MV-4-11 (cell line): ENCODE results near the gene FOLR2.
"Not testable (repeated sequence)": the region's sequence is repeated elsewhere in the genome, so short reads cannot be mapped to it uniquely, and the experiment has no call there.

Source experiments
- DNase-seq: peaks from one replicate; lab custom pipeline; 2025; lab: John Stamatoyannopoulos, UW

Gene FOLR2

GRCh38 chr11:72240461-72241290 lies 24.1 kb downstream of the FOLR2 start:
- DNase-seq: no peak

- DNase-seq: no peak
These were observed 24.7 kb downstream of the FOLR2 start for GRCh38 chr11:72241291-72241781.

GRCh38 chr11:72242141-72242540 lies 25.5 kb downstream of the FOLR2 start:
- no peak for DNase-seq

- DNase-seq: no peak
These were observed 26.8 kb downstream of the FOLR2 start for GRCh38 chr11:72243173-72244059.

- DNase-seq: no peak
These were observed 27.4 kb downstream of the FOLR2 start, which contains the start of gene PHOX2A for GRCh38 chr11:72244060-72244360. Gene PHOX2A, minus strand, starts transcription at chr11:72244176. Its CDS starts 172 bp downstream, at chr11:72244004.

- no peak for DNase-seq
These were observed 28.0 kb downstream of the FOLR2 start for GRCh38 chr11:72244361-72245262.

- no peak for DNase-seq
These were observed 28.7 kb downstream of the FOLR2 start for GRCh38 chr11:72245263-72245816.

GRCh38 chr11:72247584-72247983 lies 31.0 kb downstream of the FOLR2 start:
- DNase-seq: no peak

GRCh38 chr11:72249961-72250360 lies 33.4 kb downstream of the FOLR2 start:
- no peak for DNase-seq

- no peak for DNase-seq
These were observed 34.3 kb downstream of the FOLR2 start for GRCh38 chr11:72250661-72251464.

- DNase-seq: no peak
These were observed 35.0 kb downstream of the FOLR2 start for GRCh38 chr11:72251614-72252013.

GRCh38 chr11:72253392-72253791 lies 36.8 kb downstream of the FOLR2 start:
- no peak for DNase-seq

- DNase-seq: no peak
These were observed 37.9 kb downstream of the FOLR2 start for GRCh38 chr11:72254299-72254993.

GRCh38 chr11:72257570-72257969 lies 41.0 kb downstream of the FOLR2 start:
- DNase-seq: no peak

GRCh38 chr11:72259490-72259889 lies 42.9 kb downstream of the FOLR2 start:
- DNase-seq: no peak

- no peak for DNase-seq
These were observed 44.0 kb downstream of the FOLR2 start for GRCh38 chr11:72260574-72260973.

GRCh38 chr11:72263361-72263760 lies 46.8 kb downstream of the FOLR2 start:
- peak; percentile 63 for DNase-seq

GRCh38 chr11:72265951-72266350 lies 49.4 kb downstream of the FOLR2 start:
- DNase-seq: no peak

- not testable (repeated sequence) for DNase-seq
These were observed 50.4 kb downstream of the FOLR2 start for GRCh38 chr11:72266960-72267359.
